Measurements from ENCODE around the gene CA9.
A peak's percentile ranks its signal among the peaks of the same experiment; 100 is the strongest.

CA9 gene

DNA sequence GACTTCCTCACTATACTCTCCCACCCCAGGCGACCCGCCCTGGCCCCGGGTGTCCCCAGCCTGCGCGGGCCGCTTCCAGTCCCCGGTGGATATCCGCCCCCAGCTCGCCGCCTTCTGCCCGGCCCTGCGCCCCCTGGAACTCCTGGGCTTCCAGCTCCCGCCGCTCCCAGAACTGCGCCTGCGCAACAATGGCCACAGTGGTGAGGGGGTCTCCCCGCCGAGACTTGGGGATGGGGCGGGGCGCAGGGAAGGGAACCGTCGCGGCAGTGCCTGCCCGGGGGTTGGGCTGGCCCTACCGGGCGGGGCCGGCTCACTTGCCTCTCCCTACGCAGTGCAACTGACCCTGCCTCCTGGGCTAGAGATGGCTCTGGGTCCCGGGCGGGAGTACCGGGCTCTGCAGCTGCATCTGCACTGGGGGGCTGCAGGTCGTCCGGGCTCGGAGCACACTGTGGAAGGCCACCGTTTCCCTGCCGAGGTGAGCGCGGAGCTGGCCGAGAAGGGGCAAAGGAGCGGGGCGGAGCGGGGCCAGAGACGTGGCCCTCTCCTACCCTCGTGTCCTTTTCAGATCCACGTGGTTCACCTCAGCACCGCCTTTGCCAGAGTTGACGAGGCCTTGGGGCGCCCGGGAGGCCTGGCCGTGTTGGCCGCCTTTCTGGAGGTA is 2.1 kb downstream of the CA9 start:
- no peak for DNase-seq (ENCODE audit: low read depth)

DNA sequence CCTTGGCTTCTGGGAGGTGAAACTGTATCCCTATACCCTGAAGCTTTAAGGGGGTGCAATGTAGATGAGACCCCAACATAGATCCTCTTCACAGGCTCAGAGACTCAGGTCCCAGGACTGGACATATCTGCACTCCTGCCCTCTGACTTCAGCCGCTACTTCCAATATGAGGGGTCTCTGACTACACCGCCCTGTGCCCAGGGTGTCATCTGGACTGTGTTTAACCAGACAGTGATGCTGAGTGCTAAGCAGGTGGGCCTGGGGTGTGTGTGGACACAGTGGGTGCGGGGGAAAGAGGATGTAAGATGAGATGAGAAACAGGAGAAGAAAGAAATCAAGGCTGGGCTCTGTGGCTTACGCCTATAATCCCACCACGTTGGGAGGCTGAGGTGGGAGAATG is 5.4 kb downstream of the CA9 start:
- no peak for DNase-seq (ENCODE audit: low read depth)

DNA sequence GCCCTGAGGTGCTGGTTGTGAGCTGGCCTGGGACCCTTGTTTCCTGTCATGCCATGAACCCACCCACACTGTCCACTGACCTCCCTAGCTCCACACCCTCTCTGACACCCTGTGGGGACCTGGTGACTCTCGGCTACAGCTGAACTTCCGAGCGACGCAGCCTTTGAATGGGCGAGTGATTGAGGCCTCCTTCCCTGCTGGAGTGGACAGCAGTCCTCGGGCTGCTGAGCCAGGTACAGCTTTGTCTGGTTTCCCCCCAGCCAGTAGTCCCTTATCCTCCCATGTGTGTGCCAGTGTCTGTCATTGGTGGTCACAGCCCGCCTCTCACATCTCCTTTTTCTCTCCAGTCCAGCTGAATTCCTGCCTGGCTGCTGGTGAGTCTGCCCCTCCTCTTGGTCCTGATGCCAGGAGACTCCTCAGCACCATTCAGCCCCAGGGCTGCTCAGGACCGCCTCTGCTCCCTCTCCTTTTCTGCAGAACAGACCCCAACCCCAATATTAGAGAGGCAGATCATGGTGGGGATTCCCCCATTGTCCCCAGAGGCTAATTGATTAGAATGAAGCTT is 6.1 kb downstream of the CA9 start:
- DNase-seq (ENCODE audit: low read depth): no peak

DNA sequence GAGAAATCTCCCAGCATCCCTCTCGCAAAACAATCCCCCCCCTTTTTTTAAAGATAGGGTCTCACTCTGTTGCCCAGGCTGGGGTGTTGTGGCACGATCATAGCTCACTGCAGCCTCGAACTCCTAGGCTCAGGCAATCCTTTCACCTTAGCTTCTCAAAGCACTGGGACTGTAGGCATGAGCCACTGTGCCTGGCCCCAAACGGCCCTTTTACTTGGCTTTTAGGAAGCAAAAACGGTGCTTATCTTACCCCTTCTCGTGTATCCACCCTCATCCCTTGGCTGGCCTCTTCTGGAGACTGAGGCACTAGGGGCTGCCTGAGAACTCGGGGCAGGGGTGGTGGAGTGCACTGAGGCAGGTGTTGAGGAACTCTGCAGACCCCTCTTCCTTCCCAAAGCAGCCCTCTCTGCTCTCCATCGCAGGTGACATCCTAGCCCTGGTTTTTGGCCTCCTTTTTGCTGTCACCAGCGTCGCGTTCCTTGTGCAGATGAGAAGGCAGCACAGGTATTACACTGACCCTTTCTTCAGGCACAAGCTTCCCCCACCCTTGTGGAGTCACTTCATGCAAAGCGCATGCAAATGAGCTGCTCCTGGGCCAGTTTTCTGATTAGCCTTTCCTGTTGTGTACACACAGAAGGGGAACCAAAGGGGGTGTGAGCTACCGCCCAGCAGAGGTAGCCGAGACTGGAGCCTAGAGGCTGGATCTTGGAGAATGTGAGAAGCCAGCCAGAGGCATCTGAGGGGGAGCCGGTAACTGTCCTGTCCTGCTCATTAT is 6.8 kb downstream of the CA9 start:
- DNase-seq (ENCODE audit: low read depth): no peak

DNA sequence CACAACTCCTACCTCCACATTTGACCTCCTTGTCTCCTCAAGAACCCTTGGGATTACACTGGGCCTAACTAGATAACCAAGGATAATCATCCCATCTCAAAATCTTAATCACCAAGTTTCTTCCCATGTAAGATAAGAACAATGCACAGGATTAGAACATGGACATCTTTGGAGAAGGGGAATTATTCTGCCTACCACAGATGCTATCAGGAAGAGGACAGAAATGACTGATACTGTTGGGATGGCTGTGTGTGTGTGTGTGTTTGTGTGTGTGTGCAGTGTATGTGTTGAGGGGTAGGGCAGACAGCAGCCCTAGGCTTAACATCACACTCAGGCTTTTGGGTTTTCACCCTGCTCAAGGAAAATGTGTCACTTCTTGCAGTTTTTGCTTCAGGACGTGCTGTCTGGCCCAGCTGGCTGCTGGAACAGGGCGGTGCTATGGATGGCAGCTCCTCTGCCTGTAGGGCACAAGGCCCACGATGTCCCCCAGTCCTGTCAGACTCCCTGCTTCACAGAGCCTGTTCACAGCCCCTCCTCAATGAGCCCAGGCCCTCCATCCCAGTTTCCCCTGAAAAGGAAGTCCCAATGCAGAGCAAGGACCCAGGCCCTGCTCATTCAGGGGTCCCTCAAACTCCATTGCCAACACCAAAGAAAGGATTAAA is 7.7 kb downstream of the CA9 start:
- no peak for DNase-seq (ENCODE audit: low read depth)

DNA sequence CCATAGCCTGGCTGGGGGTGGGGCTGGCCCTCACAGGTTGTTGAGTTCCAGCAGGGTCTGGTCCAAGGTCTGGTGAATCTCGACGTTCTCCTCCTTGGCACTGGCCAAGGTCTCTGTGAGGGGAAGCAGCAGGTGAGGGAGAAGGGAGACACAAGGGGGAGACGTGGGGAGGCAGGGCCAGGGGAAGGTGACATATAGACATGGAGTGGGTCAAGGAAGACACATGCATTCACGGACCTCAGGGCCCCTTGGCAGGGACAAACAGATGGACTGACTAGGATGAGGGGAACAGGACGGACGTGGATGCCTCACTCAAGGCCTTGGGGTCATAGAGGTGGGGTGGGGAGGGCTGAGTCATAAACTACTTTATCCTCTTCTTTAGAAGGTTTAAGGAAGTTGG is 8.3 kb downstream of the CA9 start:
- DNase-seq (ENCODE audit: low read depth): no peak

- DNase-seq (ENCODE audit: low read depth): no peak
These were observed 9.0 kb downstream of the CA9 start for GRCh38 chr9:35682520-35683315.

GRCh38 chr9:35683323-35683722 is 9.6 kb downstream of the CA9 start:
- DNase-seq (ENCODE audit: low read depth): no peak

- DNase-seq (ENCODE audit: low read depth): no peak
These were observed 11.2 kb downstream of the CA9 start for GRCh38 chr9:35684921-35685320.

DNA sequence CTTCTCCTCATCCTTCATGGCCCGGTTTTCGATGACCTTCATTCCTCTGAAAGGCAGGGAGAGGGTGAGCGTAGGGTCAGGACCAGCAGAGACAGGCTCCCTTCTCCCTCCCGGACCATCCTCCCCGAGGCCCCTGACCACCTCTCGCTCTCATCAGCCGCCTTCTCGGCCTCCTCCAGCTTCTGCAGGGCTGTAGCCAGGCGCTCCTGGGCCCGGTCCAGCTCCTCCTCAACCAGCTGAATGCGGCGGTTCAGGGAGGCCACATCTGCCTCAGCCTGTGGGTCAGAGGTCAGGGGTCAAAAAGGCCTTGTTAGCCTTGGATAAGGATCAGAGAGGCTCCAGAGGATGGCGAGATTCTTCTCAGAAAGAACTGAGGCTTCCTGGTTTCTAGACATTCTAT is 11.8 kb downstream of the CA9 start:
- DNase-seq (ENCODE audit: low read depth): no peak

DNA sequence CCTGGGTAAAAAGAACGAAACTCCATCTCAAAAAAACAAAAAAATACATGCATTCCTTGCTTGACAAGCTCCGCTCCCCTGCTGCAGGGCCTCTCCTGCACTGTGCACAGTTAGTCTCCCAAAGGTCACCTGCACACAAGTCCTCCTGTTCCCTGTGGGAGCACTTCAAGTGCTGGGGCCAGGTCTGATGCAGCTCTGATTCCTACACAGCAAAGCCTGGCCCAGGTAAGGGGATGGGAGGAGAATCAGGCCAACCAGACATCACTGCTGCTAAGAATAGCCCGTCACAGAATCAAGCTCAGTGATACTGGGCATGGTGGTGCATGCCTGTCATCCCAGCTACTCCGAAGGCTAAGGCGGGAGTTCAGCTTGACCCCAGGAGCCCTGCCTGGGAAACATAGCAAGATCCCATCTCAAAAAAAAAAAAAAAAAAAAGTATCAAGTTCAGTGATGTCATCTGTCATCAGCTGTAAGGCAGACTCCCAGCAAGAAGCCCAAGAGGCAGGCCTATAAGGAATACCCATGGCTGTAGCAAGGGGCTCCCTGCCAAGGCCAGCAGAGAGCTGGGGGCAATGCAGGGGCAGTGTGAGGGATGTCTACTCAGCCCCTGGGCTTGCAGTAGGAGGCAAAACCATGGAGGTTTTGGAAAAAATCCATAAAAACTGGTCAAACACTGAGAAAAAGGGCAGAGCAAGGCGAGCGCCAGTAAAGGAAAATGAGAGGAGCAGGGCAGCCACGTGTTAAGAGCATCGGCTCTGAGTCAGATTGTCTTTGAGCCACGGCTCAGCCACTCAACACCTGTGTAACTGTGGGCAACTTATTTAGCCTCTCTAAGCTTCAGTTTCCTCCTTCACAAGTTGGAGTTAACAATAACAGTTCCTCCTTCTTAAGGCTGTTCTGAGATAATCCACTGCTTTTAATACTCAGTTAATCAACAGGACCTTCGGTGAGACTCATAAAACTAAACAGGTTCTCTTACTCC is 12.8 kb downstream of the CA9 start:
- DNase-seq (ENCODE audit: low read depth): no peak

GRCh38 chr9:35687306-35687705 is 13.6 kb downstream of the CA9 start:
- no peak for DNase-seq (ENCODE audit: low read depth)

DNA sequence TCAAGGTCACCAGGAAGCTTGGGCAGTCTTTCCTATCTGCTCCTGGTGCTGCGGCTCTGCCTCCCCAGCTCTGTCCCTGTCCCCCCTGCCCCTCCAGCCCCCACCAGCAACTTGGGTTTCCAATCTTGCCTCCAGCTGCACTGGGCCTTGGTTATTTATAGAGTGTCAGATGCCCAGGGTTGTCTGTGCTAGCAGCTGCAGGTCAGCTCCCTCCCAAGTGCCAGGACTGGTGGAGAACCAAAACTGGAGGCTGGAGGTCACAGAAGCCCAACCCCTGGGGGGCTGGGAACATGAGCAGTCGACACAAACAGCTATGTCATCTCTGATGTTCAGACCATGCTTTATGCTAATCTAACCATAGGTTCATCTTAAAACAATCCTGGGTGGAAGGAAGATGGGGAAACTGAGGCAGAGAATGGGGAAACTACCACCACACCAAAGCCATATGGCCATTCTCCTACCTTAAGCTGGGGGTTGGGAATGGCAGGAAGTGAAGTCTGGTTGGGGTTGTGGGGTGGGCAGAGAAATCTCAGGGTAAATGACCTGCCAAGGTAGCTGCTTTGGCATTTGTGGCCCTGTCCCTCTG is 14.3 kb downstream of the CA9 start:
- DNase-seq (ENCODE audit: low read depth): no peak

- DNase-seq (ENCODE audit: low read depth): no peak
These were observed 15.1 kb downstream of the CA9 start for GRCh38 chr9:35688558-35689541.

DNA sequence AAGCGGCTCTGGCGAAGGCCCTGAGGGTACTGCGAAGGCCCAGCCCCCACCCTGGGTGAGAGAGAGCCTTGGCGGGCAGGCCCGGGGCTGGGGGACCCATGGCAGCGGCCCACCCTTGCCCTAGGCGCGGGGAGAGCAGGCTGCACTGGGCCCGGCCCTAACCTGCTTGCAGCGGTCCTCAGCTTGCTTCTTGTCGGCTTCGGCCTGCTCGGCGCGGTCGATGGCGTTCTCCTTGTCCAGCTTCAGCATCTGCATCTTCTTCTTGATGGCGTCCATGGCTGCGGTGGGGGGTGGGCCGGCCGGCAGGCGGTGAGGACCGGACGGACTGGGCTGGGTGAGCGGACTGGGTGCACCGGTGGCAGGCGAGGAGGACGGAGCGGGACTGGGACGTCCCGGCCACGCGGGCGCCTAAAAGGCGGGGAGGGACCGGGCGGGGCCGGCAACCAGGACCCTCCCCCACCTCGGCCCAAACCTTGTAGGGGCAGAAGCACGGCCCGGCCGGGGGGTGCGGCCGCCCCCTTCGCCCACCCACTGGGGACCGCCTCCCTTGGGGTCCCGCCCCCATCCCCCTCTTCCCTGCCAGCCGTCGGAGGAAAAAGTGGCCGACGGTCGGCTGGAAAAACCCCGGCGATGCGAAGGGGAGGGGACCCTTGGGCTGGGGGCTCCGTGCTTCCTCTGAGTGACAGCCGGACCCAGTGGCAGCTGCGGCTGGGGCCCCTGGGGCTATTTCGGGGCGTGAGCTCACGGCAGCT is 16.0 kb downstream of the CA9 start, which contains the start of gene TPM2:
Gene TPM2, minus strand, starts transcription at position 384 of the 752 bp plus-strand sequence. Its CDS starts 108 bp downstream, at position 276.
- DNase-seq (ENCODE audit: low read depth): no peak

DNA sequence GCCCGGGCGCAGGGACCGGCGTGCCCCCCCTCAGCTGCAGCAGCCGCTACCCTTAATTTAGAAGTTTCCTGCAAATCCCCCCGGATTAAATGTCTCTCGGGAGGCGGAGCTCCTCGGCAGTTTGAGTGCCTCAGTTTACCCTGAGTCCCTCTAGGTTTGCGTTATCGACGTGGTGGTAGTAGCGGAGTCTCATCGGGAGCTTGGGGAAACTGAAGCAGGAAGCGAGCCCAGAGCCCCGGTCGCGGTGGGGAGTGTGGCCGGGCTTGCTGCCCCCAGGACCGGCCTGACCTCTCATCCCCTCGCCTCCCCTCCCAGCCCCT is 16.5 kb downstream of the CA9 start:
- DNase-seq (ENCODE audit: low read depth): no peak

DNA sequence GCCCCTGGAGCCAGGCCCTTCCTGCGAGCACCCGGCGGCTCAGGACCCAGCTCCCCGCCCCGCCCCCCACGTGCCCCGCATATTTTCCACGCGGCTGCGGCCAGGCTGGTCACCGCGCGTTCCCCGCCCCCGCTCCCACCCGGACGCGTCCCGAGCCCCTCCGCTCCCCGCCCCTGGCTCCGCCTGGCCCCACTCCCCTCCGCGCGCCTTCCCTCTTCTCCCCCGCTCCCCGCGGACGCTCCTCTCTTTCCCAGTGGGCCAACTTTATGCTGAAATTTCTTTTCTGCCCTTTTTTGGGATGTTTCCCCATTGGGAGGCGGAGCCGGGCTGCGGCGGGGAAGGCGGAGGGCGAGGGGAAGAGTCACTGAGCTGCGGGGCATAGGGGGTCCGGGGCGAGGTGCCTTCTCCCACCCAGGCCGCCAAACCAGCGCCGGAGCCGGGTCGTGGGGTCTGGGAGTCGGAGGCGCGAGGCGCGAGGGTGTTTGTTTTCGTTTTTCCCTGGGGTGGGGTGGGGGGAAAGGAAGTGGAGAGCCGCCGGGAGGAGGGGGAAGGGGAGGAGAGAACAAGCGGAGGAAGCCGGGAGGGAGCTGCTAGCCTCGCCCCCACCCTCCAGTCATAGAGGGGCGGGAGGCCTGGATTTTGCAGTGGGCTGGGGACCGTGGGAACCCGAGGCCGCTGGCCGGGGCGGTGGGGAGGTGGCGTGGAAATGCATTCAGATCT is 17.0 kb downstream of the CA9 start:
- peak; percentile 6 for DNase-seq (ENCODE audit: low read depth)

- DNase-seq (ENCODE audit: low read depth): no peak
These were observed 17.6 kb downstream of the CA9 start for GRCh38 chr9:35691334-35691650.
